Ishikawa (cell line): ENCODE results near the gene KDM2A.
A peak's percentile ranks its signal among the peaks of the same experiment; 100 is the strongest.

ENCODE experiments used
- CEBPB ChIP-seq: IDR thresholded peaks from 2 replicates; pipeline ENCODE4 v1.6.1; 2012
- CREB1 ChIP-seq: IDR thresholded peaks from 2 replicates; pipeline ENCODE4 v1.6.1; 2012; ENCODE audit warnings: low read depth
- EGR1 ChIP-seq: IDR thresholded peaks from 2 replicates; pipeline ENCODE4 v1.6.1; 2012
- EP300 ChIP-seq: IDR thresholded peaks from 2 replicates; pipeline ENCODE4 v1.6.1; 2012; ENCODE audit warnings: borderline replicate concordance
- FOXM1 ChIP-seq: IDR thresholded peaks from 2 replicates; pipeline ENCODE4 v1.6.1; 2012; ENCODE audit warnings: low read depth, borderline replicate concordance
- NFIC ChIP-seq: IDR thresholded peaks from 2 replicates; pipeline ENCODE4 v1.6.1; 2012
- RAD21 ChIP-seq: IDR thresholded peaks from 2 replicates; pipeline ENCODE4 v1.6.1; 2012; ENCODE audit warnings: low read depth
- REST ChIP-seq: IDR thresholded peaks from 2 replicates; pipeline ENCODE4 v1.6.1; 2012; ENCODE audit warnings: low read depth, mild to moderate bottlenecking
- TAF1 ChIP-seq: IDR thresholded peaks from 2 replicates; pipeline ENCODE4 v1.6.1; 2012; ENCODE audit warnings: low read depth, mild to moderate bottlenecking
- TCF12 ChIP-seq: IDR thresholded peaks from 2 replicates; pipeline ENCODE4 v1.6.1; 2012; ENCODE audit warnings: low read depth
- TEAD4 ChIP-seq: IDR thresholded peaks from 2 replicates; pipeline ENCODE4 v1.6.1; 2012
- USF1 ChIP-seq: IDR thresholded peaks from 2 replicates; pipeline ENCODE4 v1.6.1; 2012
- YY1 ChIP-seq: IDR thresholded peaks from 2 replicates; pipeline ENCODE4 v1.6.1; 2012; ENCODE audit warnings: low read depth
- ZBTB7A ChIP-seq: IDR thresholded peaks from 2 replicates; pipeline ENCODE4 v1.6.1; 2012; ENCODE audit warnings: low read depth
- TF ChIP-seq, protein P1 (sequence below): IDR thresholded peaks from 2 replicates; pipeline ENCODE4 v1.6.1; 2012

KDM2A gene

DNA sequence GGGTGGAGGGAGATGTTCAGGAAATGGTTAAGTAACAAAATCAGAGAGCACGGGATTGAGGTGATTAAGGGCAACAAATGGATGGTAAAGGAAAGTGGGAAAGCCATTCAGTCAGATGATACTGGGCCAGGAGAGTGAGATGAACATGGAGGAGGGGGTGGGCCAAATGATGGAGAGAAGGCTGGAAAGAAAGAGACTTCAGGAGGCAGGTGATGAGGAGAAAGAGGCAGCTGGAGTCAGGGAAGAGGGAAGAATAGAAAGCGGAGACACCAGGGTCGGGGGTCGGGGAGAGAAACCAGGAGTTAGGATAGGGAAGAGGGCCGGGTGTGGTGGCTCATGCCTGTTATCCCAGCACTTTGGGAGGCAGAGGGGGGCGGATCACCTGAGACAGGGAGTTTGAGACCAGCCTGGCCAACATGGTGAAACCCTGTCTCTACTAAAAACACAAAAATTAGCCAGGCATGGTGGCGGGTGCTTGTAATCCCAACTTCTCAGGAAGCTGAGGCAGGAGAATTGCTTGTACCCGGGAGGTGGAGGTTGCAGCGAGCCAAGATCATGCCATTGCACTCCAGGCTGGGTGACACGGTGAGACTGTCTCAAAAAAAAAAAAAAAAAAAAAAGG lies 4.7 kb upstream of the KDM2A start:
- TF ChIP-seq TCF12 (no peak), ZBTB7A (no peak), YY1 (no peak), TAF1 (no peak), USF1 (no peak), CREB1 (no peak), CEBPB (no peak)

DNA sequence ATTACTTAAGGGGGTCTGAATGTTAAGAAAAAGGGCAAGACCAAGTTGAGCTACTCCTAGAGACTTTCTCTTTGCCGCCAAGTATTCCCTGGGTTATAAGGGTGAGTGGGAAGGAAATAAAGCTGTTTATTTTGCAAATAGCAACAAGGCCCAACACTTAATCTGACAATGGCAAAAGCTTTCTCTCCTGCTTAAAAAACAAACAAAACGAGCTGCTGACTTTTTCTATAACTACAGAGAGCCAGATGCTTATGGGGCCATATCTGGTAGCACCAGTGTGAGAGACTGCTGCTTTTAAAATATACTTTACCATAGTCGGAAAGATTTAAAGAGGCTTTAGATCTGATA lies 2.3 kb upstream of the KDM2A start:
- TF ChIP-seq FOXM1: no peak
- TF ChIP-seq TCF12: no peak
- TF ChIP-seq EP300: no peak
- no peak for TF ChIP-seq CEBPB
- TF ChIP-seq TEAD4: no peak
- TF ChIP-seq ZBTB7A: no peak
- no peak for TF ChIP-seq RAD21

DNA sequence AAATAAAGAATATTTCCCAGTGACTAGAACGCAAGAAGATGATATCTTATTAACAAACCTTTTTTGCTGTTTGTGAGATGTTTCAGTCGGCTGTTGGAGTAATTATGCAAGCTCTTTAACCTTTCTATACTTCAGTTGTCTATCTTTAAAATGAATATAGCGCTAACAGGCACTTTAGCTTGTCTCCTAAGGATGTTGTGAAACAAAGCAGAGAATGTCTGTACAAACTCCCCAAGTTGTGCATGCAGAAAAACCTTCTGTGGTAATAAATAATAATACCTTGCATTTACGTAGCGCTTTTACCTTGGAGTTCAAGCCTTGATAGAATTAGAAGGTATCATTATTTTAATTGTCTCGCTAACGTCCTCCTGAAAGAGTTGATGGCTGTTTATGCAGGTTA lies 1.9 kb upstream of the KDM2A start:
- TF ChIP-seq NFIC: no peak
- no peak for TF ChIP-seq ZBTB7A

- TF ChIP-seq YY1 (no peak), FOXM1 (no peak), CEBPB (no peak), EP300 (no peak), CREB1 (no peak), TAF1 (no peak), TCF12 (no peak), EGR1 (no peak), USF1 (no peak), ZBTB7A (no peak), RAD21 (no peak), NFIC (no peak), REST (no peak), TEAD4 (no peak)
- TF ChIP-seq, protein P1, sequence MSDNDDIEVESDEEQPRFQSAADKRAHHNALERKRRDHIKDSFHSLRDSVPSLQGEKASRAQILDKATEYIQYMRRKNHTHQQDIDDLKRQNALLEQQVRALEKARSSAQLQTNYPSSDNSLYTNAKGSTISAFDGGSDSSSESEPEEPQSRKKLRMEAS: no peak
Measured at GRCh38 chr11:67117672-67118180, 1.3 kb upstream of the KDM2A start.

DNA sequence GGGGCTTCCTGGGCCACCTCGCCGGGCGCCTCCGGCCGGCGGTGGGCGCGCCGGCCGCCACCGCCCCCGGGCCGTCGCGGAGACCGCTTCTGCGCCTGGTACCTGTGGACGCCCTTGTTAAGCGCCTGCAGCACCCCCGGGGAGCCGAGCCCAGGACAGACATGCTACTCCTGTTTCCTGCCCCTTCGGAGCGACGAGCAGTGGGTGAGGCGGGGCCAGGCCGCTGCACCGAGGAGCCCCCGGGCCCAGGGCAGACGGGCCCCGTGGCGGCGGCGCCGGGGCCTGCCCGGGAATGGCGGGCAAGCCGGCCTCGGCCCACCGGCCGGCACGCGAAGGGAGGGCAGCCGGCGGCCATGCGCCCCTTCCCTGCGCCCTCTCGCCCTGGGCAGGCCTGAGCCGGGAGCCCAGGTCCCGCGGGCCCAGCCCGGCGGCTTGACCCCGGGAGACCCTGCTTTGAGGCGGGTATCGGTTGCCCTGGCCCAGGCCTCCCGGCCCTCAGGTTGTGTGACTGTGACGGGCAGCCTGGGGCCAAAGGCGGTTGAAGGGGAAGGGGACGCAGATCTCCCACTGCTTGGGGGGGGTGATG lies 789 bp upstream of the KDM2A start:
- TF ChIP-seq USF1 (no peak), TAF1 (no peak), REST (no peak), CREB1 (no peak), CEBPB (no peak)

DNA sequence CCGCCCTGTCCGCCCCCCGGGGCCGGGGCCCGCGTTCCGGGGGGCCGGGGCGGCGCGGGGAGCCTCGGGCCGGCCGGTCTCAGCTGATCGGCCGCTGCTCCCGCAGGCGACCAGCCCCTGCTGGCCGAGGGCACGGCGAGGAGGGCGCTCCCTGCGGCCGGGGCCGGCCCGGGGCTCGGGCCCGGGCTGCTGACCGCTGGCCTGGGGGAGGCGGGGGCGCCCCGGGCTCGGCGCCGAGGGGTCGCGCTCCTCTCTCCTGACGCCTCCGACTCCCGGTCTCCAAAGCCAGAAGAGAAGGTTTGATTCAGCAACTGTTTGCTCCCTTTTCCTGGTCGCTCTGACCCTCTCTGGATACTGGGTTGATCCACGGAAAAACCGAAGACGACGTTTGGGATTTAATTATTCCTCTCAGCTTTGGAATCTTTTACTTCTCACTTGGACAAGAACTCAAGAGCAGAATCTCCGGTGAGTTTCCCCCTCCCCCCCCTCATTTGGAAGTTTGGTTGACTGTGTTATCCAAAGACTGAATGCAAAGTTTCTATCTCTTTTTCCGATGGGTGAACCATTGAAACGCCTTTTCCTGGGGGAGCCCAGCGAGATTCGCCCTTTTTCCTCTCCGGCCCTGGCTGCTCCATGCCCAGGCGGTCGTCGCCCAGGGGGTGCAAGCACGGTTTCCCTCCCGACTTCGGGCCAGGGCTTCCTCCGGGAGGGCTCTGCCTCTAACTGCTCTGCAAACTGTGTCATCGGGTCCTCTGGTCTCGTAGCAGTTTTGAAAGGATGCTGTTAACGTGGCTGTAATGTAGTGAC lies 725 bp downstream of the KDM2A start:
- TF ChIP-seq, protein P1: 0 out of 2 replicates have a peak, but pooled peaks have one; percentile 27
- TF ChIP-seq TCF12 (no peak), CREB1 (no peak)
